HepG2 (cell line): ENCODE data around the gene ZBTB7C.

Source experiments
- CTCF ChIP-seq: sonication (generic); formaldehyde crosslinking; IDR thresholded peaks from 2 replicates; pipeline ENCODE4 v1.5.0; 2020; ENCODE audit warnings: mild to moderate bottlenecking, missing genetic modification reagents, moderate library complexity
- E2F5 ChIP-seq: sonication (generic); formaldehyde crosslinking; conservative IDR thresholded peaks from 2 replicates; pipeline ENCODE4 v1.4.0; 2020; ENCODE audit warnings: missing genetic modification reagents
- EP300 ChIP-seq, 3 experiments: sonication (generic) in 1 of 3; formaldehyde crosslinking in 1 of 3; IDR thresholded peaks; 2 replicates each; pipeline versions ENCODE4 v1.5.1 to v1.6.1; 2011 to 2020; ENCODE audit warnings: low read depth in 2 of 3, low read length in 2 of 3, borderline replicate concordance in 1 of 3, improper control_type of control experiment in 1 of 3, mild to moderate bottlenecking in 1 of 3, missing genetic modification reagents in 1 of 3, moderate library complexity in 1 of 3
- HNF1A ChIP-seq, 2 experiments: sonication (generic) in 1 of 2; formaldehyde crosslinking in 1 of 2; IDR thresholded peaks; 2 replicates each; pipeline versions ENCODE4 v1.4.0 to v1.6.1; 2016 to 2020; ENCODE audit warnings: borderline replicate concordance in 1 of 2, low read depth in 1 of 2, mild to moderate bottlenecking in 1 of 2, missing genetic modification reagents in 1 of 2
- NFE2 ChIP-seq: sonication (generic); formaldehyde crosslinking; IDR thresholded peaks from 2 replicates; pipeline ENCODE4 v1.4.0; 2020; ENCODE audit warnings: missing genetic modification reagents
- TP53 ChIP-seq: sonication (generic); formaldehyde crosslinking; conservative IDR thresholded peaks from 2 replicates; pipeline ENCODE4 v1.4.0; 2020; ENCODE audit warnings: missing genetic modification reagents
- YY1 ChIP-seq: IDR thresholded peaks from 2 replicates; pipeline ENCODE4 v1.6.1; 2011; ENCODE audit warnings: low read length, low read depth, moderate library complexity, mild to moderate bottlenecking; ENCODE audit not compliant: insufficient read depth, insufficient replicate concordance
- ZNF431 ChIP-seq: sonication (generic); formaldehyde crosslinking; IDR thresholded peaks from 2 replicates; pipeline ENCODE4 v1.9.0; 2022; ENCODE audit warnings: missing genetic modification reagents, low read depth, mild to moderate bottlenecking, borderline replicate concordance
- ZNF687 ChIP-seq: sonication (generic); formaldehyde crosslinking; IDR thresholded peaks from 2 replicates; pipeline ENCODE4 v1.5.1; 2020; ENCODE audit warnings: mild to moderate bottlenecking, missing genetic modification reagents, moderate library complexity

GRCh38 chr18:48078448-48078847 lies 330.7 kb downstream of the ZBTB7C start:
- TF ChIP-seq ZNF687 (CRISPR knock-in tag) (no peak), TP53 (no peak), YY1 (no peak), E2F5 (CRISPR knock-in tag) (no peak), CTCF (CRISPR knock-in tag) (no peak), NFE2 (CRISPR knock-in tag) (no peak), HNF1A (IDR thresholded peaks at IDR 0.05; ENCODE audit: low read depth) (no peak), HNF1A (CRISPR knock-in tag; IDR thresholded peaks at IDR 0.05; ENCODE audit: borderline replicate concordance) (no peak), ZNF431 (no peak), EP300 (IDR thresholded peaks at IDR 0.05; ENCODE audit: low read depth in 2 of 2, low read length in 2 of 2) (no peak), EP300 (CRISPR knock-in tag; IDR thresholded peaks at IDR 0.05; ENCODE audit: borderline replicate concordance) (no peak)
